Posterior vena cava (tissue), 2 donors: ENCODE results near the gene TTC16. TPM values are rescaled to one million over a fixed set of nuclear protein-coding genes. Genes with fewer than 3 reads are reported as not detected.

ENCODE experiments used
- DNase-seq: peaks from one replicate; pipeline ENCODE4 v3.0.0-alpha.2; 2020; ENCODE audit warnings: low spot score
- intact Hi-C, 2 donors: fragments of 100-400 bp; cut with DNase I; formaldehyde crosslinking; loops; one replicate each; pipeline versions ENCODE4 v1.14.1 to v1.14.2; 2022 to 2023
- long read RNA-seq, 2 donors: library from polyadenylated mRNA; unstranded; transcript quantifications; one replicate each; pipeline ENCODE4 v2.0.0, GENCODE V29; 2020 to 2021
- total RNA-seq, 2 donors: library from RNA; stranded (reverse); fragmentation: NEBNext Ultra II Directional; extraction: Animal tissue kit (Norgen Biotek cat#: 25700); gene quantifications; one replicate each; pipeline ENCODE4 v1.2.1, GENCODE V29; 2021
- donor health status: DM: yes; HTN: yes; CAD: no.
- donor health status: DM: yes; HTN: yes; CAD: no.

Gene TTC16, protein sequence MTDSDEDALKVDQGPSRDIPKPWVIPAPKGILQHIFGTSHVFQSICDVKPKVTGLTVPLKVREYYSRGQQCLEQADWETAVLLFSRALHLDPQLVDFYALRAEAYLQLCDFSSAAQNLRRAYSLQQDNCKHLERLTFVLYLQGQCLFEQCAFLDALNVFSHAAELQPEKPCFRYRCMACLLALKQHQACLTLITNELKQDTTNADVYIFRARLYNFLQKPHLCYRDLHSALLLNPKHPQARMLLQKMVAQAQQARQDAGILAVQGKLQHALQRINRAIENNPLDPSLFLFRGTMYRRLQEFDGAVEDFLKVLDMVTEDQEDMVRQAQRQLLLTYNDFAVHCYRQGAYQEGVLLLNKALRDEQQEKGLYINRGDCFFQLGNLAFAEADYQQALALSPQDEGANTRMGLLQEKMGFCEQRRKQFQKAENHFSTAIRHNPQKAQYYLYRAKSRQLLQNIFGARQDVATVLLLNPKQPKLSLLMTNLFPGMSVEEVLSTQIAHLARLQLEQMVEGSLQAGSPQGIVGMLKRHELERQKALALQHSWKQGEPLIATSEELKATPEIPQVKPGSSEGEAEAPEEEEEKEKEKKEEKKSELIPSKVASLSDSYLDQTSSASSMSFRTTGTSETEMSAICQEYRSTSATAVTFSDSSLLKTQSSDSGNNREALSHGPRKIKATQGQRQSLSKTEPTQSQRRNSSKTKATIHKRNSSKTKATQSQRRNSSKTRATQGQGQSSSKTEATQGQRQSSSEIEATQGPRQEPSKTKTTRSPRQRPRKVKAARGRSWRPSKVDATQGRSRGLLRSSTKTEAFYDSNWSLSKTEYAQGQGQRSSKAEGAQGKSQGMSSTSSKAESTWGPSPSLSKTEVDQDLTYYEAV
- total RNA-seq: under 1 TPM; 0.09 to 0.14 TPM
- long read RNA-seq, donor 1: 0 reads
- long read RNA-seq, donor 2: 0 reads

DNA sequence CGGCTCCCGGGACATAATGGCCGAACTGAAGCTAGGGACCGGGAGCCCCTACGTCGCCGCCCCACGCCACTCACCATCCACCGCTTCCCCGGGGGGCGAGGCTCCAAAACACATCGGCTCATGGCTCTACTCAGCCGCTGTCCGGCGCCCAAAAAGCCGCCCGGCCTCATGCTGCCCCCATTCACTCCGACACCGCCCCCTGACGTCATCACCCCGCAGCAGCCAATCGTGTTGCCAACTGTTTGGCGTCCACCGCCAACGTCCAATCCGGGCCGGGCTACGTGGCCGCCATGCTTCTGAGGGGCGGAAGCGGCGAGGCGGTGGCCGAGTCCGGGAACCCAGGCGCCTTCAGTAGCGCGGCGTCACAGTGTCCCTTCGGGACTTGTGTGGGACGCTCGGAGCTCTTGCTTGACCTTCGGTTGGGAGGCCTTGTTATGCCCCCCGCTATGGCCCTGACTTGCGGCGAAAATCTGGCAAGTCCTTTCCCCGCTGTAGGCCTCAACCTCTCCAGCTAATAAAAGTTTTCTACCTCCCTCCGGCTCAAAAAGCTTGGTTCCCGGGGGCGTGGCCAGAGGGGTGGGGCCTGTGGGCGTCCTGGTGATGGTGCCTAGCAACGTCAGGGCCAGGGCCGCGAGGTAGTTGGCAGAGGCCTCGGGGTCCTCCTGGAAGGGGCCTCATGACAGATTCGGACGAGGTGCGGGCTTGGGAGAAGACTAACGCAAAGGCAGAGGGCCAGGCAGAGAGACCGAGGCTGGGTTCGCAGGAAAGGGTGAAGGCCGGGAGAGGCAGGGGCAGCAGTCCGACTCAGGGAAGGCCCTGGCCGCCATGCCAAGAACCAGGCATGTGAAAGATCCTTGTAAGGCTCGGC is at the start of gene TTC16, which contains the start of gene PTRH1:
Gene TTC16, plus strand, starts transcription at position 610 of the 868 bp plus-strand sequence. Its CDS starts 67 bp downstream, at position 677.
Gene PTRH1, minus strand, starts transcription at position 194 of the 868 bp plus-strand sequence. Its CDS starts 24 bp downstream, at position 170.
- peak; percentile 99 for DNase-seq
- intact Hi-C loops: no loop called here

DNA sequence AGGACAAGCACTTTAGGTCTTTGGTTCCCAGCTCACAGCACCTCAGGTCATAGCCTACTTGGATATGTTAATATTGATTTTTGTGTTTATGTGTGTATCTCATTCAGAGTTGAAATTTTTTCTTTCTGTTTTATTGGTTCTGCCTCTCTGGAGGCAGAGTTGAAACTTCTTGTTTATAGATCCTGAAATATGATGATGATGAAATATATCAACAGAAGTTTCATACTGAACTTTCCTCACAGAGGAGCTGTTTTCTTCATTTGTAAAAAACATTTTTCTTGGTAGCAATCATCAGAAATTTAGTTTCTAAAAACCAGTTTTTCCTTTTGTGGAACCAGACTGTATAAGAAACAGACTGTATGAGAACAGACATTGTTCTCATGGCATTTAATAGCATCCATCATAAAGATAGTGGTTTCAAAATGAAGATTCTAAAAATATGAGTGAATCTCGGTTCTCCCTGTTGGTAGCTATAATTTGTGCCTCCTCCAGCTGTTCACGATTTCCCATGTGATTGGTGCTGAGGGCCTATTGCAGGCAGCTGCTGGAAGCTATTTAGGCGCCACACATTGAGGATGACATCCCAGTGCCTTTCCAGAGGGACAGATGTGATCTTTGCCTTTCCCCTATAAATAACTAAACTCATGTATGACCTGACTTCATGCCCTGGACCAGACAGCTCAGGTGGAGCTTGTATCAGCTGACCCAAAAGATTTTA is 48.6 kb upstream of the TTC16 start:
- intact Hi-C loops: no loop called here
- no peak for DNase-seq

DNA sequence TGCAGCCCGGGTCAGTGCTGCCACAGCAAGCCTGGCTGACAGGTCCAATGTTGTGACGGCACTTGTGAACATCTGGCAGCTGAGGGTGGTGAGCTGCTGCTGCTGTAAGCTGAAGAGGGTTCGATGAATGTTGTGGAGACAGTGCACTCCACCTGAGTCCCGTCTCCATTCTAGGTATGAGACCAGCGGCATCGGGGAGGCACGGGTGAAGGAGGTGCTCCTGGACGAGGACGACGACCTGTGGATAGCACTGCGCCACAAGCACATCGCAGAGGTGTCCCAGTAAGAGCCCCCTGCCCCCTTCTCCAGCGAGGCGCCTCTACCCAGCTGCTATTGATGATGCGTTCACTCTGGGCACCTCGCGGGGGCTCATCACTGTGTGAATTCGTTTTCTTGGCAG is 48.0 kb upstream of the TTC16 start:
- DNase-seq: no peak
- intact Hi-C loops: no loop called here

DNA sequence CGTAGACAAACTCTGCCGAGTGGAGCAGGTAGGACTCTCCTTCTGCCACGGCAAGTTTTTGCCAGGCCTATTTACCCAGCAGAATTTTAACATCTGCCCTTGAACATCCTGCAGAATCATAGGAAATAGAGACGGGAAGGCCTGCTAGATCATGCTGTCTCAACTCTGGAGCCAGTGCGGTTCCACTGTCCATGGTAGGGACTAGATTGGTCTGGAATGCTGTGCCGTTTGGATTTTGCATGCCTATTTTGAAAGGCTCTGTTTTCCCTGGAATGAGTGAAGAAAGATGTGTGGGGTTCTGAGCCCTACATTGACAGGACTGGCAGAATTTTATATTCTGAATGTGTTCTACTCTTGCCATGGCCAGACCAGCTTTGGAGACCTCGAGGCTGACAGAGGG is 42.6 kb upstream of the TTC16 start:
- intact Hi-C loops: no loop called here
- DNase-seq: no peak

DNA sequence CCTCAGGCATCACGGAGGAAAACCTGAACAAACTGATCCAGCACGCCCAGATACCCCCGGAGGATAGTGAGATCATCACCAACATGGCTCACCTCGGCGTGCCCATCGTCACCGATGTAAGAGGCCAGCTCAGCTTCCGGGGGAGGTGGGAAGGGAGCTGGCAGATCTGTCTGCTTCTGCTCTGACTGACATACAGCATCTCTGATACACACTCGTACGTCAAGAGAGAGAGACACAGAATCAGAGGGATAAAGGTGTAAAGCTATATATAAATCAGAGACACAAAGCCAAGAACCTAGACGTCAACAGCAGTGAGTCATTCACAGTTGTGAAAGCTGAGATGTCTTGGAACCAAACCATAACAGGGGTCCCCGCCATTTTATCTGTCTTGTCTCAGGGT is 39.2 kb upstream of the TTC16 start:
- intact Hi-C loops: no loop called here
- no peak for DNase-seq

DNA sequence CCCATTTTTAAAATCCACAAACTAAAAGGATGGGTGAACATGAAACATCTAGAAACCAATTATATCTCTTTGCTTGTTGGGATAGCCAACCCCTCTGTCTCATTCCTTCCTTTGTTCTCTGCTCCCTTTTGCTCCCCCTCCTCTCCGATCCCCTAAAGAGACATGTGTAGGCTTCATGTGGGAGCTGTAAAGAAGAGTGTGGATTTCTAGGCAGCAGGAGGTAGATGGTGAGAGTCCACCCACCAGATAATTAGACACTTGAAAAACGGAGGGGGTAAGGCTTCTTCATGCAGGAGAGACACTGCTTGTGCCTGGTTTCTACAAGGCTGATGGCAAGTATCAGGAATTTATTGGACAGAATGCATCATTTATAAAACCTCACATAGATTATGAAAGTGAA is 36.4 kb upstream of the TTC16 start:
- intact Hi-C loops: no loop called here
- DNase-seq: no peak

DNA sequence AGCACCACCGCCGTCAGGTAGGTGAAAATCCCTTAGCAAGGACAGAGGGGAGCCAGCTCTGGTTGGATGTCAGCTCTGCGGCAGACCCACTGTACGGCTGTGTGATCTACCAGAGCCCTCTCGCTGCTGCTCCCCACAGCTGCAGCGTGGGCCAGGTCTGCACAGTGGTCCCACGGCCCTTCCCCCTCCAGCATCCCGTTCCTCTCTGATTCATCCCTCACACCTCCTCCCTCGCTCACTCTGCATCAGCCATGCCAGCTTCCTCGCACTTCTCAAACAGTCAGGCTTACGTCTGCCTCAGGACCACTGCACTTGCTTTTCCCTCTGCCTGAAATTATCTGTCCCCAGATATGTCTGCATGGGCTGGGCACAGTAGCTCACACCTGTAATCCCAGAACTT is 35.7 kb upstream of the TTC16 start:
- no peak for DNase-seq
- intact Hi-C loops: no loop called here

DNA sequence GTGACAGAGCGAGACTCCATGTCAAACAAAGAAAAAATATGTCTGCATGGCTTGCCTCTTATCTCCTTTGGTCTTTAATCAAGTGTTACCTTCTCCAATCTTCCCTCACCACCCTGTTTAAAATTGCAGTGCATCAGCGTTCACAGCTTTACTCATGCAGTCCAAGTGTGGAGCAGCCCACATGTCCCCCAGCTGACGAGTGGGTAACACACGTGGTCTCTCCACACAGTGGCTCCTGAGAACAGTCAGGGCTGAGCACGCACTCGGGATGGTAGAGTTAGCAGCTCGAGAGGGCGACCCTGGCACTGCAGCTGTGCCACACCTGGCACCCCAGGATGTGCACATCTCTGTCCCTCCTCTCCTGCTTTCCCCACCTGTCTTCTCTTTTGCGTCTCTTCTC is 35.0 kb upstream of the TTC16 start:
- intact Hi-C loops: no loop called here
- no peak for DNase-seq

DNA sequence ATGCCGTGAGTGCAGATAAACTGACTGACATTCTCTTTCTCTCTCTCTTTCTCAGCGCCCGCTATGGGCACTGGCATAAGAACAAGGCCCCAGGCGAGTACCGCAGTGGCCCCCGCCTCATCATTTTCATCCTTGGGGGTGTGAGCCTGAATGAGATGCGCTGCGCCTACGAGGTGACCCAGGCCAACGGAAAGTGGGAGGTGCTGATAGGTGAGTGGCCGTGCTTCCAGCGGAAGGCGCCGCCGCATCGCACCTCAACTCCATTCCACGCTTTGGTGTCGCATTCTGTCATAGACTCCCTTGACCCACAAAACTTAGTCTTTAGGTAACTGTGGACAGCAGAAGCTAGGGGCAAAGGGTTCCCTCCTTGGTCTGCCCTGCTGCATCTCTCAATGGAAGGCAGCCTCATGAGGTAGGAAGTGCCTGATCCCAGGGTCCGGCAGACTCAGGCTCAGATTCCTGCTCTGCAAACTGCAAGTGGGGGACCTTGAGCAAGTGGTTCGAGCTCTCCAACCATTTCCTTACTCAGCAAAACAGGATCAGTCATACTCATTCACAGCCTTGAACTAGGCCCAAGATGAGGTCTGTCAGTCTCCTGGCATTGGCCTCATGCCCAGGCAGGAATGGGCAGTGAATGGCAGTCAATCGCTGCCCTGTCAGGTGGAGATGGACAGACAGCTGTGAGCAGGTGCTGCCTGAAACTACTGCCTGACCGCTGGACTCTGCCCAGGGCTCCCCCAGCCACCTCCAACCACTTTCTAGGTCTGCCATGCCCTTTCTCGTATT is 33.3 kb upstream of the TTC16 start:
- intact Hi-C loops: no loop called here
- no peak for DNase-seq

DNA sequence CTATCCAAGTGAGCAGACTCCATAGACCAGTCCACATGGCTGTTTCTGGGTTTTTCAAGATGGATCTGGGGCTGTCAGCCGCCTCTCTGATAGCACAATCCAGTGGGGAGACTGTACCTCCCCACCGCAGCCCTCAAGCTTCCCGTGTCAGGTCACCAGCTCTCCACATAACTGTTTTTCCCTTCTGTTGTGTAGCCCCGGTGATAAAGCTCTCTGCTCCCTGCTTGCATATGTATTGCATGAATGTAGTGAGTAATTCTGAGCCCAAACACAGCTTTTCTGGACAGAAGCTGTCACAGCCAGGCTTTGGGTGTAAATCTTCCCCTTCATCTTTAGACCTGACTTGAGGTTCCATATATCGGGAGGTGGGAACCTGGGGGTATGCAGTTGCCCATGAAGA is 32.2 kb upstream of the TTC16 start:
- intact Hi-C loops: no loop called here
- DNase-seq: no peak

DNA sequence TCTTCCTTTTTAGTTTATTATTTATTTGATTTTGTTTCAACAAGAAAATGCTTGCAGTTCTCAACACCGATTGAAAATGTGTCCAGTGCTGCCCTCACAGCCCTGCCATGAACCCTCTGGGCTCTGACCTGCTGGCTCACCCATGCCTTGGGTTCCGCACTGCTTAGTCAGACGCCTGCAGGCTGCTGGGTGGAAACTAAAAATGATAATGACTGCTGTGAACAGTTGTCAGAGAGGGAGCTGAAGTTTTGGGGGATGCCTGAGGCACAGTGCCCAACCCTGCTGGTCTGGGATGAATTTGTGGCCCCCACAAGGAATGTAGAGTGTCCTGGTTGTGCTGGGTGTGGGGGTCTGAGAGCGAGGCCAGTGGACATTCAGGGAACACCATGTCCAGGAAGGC is 31.3 kb upstream of the TTC16 start:
- intact Hi-C loops: no loop called here
- no peak for DNase-seq

DNA sequence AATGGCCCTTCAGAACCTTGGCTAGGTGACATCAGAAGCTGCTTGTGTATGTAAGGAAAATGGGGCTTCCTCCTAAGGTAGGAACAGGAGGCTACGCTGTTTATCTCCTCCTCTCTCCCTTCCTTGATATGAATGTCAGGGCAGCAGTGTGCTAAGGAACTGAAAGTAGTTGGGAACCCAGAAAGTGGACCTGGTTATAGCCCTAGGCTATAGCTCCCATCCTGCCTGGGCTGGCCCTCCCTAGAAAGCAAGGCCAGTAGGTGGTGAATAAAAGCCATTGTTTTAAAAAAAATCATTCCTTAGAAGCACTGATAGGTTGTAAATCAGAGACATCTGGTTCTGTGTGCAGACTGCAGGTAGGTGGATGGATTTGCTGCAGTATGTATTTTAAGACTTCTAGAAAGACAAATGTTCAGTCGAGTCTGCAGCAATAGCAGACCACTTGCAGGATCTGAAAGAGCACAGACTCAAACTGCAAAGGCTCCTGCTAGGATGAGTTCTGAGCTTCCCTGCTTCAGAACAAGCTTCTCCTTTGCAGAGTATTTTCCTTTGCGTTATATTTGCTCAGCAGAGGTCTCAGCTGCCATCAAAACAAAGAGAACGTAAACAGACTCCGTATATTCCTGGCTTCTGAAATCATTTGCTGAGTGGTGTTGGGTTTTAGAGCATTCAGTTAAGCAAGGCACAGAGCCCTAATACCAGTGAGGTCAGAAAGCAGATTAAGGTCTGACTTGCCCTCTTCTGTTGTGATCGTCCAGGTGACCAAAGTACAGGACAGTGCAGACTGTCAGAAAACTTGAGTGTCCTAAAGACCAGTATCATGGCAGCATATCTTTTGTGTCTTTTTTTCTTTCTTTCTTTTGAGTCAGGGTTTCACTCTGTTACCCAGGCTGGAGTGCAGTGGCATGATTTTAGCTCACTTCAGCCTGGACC is 29.2 kb upstream of the TTC16 start:
- intact Hi-C loops: no loop called here
- DNase-seq: no peak

DNA sequence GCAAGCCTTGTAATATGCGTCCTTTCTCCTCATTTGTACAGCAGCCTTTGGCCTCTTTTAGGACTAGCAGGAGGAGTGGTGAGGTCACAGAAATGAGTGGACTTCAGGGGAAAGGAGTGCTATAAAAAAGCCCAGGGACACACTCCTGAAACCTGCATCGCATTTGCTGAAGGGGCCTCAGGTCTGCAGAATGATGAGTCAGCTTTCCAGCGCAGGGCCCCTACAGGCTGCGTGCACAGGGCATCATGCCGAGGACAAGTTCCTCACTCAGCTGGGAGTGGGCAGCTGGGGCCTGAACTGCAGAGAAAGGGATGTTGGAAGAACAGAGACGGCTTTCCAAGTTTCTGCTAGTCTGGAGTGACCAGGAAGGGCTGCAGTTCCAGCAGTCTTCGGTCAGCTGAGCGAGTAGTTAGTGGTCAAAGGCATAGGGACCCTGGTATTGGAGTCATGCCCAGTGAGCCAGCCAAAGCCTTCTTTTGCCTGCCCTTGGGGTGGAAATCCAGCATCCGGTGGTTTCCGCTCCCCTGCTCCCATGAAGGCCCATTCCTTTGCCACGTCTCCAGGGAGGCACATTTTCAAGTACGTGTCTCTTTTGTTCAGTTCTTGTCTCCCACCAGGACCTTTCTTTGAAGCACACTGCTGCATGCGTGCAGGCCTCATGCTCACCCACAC is 26.4 kb upstream of the TTC16 start:
- intact Hi-C loops: no loop called here

DNA sequence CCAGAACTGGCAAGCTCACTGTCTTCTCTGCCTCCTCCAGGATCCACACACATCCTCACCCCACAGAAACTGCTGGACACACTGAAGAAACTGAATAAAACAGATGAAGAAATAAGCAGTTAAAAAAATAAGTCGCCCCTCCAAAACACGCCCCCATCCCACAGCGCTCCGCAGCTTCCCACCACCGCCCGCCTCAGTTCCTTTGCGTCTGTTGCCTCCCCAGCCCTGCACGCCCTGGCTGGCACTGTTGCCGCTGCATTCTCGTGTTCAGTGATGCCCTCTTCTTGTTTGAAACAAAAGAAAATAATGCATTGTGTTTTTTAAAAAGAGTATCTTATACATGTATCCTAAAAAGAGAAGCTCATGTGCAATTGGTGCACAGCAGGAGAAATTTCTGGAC is 25.1 kb upstream of the TTC16 start:
- no peak for DNase-seq
- intact Hi-C loops: no loop called here

More for the DNA sequence above, 26.4 kb upstream of the TTC16 start:
- no peak for DNase-seq

DNA sequence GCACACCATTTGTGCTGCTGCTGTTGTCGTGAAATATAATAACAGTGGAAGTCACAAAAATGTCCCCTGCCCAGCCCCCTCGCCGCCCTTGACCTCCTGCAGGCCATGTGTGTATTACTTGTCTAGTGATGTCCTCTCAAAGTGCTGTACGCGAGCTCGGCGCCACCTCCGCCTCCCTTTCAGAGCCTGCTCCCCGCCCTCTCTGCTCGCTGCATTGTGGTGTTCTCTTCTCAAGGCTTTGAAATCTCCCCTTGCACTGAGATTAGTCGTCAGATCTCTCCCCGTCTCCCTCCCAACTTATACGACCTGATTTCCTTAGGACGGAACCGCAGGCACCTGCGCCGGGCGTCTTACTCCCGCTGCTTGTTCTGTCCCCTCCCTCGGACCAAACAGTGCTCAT is 23.8 kb upstream of the TTC16 start:
- DNase-seq: no peak
- intact Hi-C loops: no loop called here

DNA sequence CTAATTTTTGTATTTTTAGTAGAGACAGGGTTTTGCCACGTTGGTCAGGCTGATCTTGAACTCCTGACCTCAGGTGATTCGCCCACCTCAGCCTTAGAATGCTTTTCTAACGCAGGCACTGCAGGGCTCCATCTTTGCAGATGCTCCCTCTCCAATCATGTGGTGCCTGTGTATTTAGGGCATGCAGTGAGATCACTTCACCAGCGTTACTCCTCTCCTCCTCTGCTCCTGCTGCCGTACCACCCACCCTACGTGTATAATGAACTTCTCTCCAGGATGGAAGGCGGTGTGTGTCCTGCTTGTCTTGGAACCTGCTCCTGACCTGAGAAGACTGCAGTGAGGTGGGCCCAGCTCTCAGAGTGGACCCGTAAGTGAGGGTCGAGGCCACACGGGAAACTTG is 22.7 kb upstream of the TTC16 start:
- no peak for DNase-seq
- intact Hi-C loops: no loop called here

DNA sequence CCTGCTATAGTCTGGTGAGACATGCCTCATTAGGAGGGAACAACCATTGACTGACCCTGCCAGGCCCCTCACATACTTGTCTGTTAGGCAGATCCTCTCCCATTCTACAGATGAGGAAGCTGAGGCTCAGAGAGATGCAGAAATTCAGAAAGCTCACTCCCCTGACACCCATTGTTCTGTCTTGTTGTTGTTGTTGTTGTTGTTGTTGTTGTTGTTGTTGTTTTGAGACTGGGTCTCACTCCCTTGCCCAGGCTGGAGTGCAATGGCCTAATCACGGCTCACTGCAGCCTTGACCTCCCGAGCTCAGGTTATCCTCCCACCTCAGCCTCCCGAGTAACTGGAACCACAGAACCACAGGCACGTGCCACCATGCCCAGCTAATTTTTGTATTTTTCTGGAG is 22.2 kb upstream of the TTC16 start:
- intact Hi-C loops: no loop called here
- DNase-seq: no peak
